HG03342 (cell line): Measurements from ENCODE around the gene TAS1R1.
"Not testable (repeated sequence)": the region's sequence is repeated elsewhere in the genome, so short reads cannot be mapped to it uniquely, and the experiment has no call there.

Experiments
- ATAC-seq: cut with Tn5 transposase; IDR thresholded peaks from one replicate; pipeline ENCODE4 v1.9.1; 2021; ENCODE audit warnings: mild to moderate bottlenecking, moderate library complexity; ENCODE audit not compliant: unreplicated experiment

Gene TAS1R1

GRCh38 chr1:6588128-6588892 lies 33.2 kb downstream of the TAS1R1 start:
- ATAC-seq, result no peak

GRCh38 chr1:6588893-6589520 lies 33.9 kb downstream of the TAS1R1 start:
- ATAC-seq, result no peak

GRCh38 chr1:6590046-6590445 lies 34.9 kb downstream of the TAS1R1 start:
- no peak for ATAC-seq

- no peak for ATAC-seq
Observed at GRCh38 chr1:6591222-6591621, 36.1 kb downstream of the TAS1R1 start.

GRCh38 chr1:6591644-6592043 lies 36.5 kb downstream of the TAS1R1 start:
- no peak for ATAC-seq

GRCh38 chr1:6592441-6592840 lies 37.3 kb downstream of the TAS1R1 start:
- no peak for ATAC-seq

GRCh38 chr1:6592865-6593593 lies 37.9 kb downstream of the TAS1R1 start:
- ATAC-seq, result no peak

GRCh38 chr1:6593810-6594209 lies 38.7 kb downstream of the TAS1R1 start:
- no peak for ATAC-seq

- ATAC-seq, result no peak
Observed at GRCh38 chr1:6594977-6595740, 40.1 kb downstream of the TAS1R1 start.

- ATAC-seq, result no peak
Observed at GRCh38 chr1:6596351-6596750, 41.2 kb downstream of the TAS1R1 start.

GRCh38 chr1:6596886-6597776 lies 42.0 kb downstream of the TAS1R1 start:
- no peak for ATAC-seq

GRCh38 chr1:6597777-6598131 lies 42.6 kb downstream of the TAS1R1 start:
- ATAC-seq, result no peak

GRCh38 chr1:6599141-6599975 lies 44.3 kb downstream of the TAS1R1 start:
- ATAC-seq, result no peak

GRCh38 chr1:6599991-6600390 lies 44.9 kb downstream of the TAS1R1 start:
- not testable (repeated sequence) for ATAC-seq

- no peak for ATAC-seq
Observed at GRCh38 chr1:6600410-6601048, 45.4 kb downstream of the TAS1R1 start.

GRCh38 chr1:6601049-6601922 lies 46.2 kb downstream of the TAS1R1 start:
- ATAC-seq, result peak; percentile 29

- peak; percentile 30 for ATAC-seq
Observed at GRCh38 chr1:6601923-6602668, 47.0 kb downstream of the TAS1R1 start.
